ENCODE measurements around the gene DCC. TPM values are rescaled to one million over a fixed set of nuclear protein-coding genes. Genes with fewer than 3 reads are reported as not detected.

DCC gene
- total RNA-seq, 1 donor from 2014 or later: not detected

- DNase-seq (ENCODE audit: low read depth): no peak
These were observed 86.0 kb downstream of the DCC start for GRCh38 chr18:52426041-52426440.

GRCh38 chr18:52426462-52426861 is 86.5 kb downstream of the DCC start:
- DNase-seq (ENCODE audit: low read depth): no peak

DNA sequence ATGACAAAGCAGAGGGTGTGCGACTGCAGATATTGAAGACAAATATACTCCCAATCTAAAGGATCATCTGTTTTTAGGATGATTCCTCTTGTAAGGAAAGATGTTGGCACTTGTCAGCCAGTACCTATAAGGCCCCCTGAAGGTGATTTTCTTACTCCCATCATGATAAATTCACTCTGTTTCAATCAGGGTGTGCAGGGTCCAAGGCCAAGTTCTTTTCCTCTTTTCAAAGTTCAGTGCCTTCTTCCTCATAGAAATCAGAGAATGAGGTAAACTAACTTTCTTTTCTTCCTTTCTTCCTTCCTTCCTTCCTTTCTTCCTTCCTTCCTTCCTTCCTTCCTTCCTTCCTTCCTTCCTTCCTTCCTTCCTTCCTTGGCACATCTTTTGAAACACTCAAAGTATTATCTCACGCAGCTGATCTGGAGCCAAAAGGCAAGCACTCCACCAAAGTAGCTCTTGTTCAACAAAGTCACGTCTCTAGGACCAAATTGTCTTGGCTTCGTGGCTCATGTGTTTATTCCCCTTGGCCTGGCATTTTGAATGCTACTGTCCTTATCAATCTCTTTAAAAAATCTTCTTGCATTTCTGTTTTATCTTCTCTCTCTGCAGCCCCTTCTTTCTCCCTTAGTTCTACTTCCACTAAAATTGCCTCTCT is 87.7 kb downstream of the DCC start:
- no peak for DNase-seq (ENCODE audit: low read depth)

DNA sequence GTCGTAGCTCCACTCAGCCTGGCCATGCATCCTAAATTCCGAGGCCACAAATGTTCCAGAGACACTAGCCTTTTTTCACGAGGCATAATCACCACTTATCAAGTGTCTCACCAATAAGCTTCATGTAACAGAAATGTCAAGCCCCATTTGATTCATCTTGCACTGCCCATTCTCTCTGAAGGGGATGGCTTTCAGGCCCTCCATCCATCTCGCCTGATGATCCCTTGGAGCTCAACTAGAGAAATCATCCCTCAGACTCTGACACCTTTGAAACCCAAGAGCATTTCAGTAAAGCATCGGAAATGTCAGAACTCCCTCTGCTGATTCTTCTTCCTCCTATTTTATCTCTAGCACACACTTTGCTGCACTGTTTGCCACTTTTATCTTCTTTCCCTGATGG is 91.7 kb downstream of the DCC start:
- no peak for DNase-seq (ENCODE audit: low read depth)

- DNase-seq (ENCODE audit: low read depth): no peak
These were observed 93.8 kb downstream of the DCC start for GRCh38 chr18:52433797-52434196.

DNA sequence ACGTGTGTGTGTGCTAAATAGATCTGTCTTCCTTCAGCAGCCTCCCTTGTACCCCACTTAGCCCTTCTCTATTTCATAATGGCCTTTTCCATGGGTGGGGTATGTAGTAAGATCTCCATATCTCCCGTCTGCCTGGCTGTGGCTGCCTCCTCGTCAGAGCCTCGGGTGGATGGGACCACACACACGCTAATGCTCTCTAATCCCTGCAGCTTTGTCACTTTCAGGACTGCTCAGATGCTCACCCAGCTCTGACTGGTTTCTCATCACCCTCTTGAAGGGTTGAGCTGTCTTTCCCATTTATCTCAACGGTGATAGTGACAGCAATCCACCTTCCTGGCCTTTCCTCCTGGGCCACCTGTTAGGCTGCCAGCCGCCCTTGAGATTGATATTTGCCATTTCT is 95.3 kb downstream of the DCC start:
- DNase-seq (ENCODE audit: low read depth): no peak

GRCh38 chr18:52437161-52437560 is 97.2 kb downstream of the DCC start:
- DNase-seq (ENCODE audit: low read depth): no peak

GRCh38 chr18:52439457-52439856 is 99.5 kb downstream of the DCC start:
- no peak for DNase-seq (ENCODE audit: low read depth)

DNA sequence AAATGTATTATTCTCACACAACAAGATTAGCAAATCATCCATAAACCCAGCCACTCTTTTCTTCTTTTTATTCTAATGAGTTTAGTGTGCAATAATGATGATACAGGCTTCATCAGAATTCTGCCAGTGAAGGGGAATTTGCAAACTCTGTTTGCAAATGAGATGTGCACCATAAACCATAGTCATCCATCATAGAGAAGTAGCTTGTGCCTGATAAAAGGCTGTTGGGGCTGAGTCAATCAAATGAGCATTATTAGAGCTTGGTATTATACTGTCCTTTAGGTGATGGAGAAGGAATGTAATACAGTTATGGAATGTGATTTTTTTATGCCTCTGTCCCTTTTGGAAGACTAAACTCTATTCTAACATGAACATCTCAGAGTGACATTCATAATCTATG is 101.8 kb downstream of the DCC start:
- DNase-seq (ENCODE audit: low read depth): no peak

- DNase-seq (ENCODE audit: low read depth): no peak
These were observed 102.7 kb downstream of the DCC start for GRCh38 chr18:52442686-52443085.

GRCh38 chr18:52451256-52451655 is 111.3 kb downstream of the DCC start:
- DNase-seq (ENCODE audit: low read depth): no peak

GRCh38 chr18:52451851-52452250 is 111.9 kb downstream of the DCC start:
- DNase-seq (ENCODE audit: low read depth): no peak

GRCh38 chr18:52452427-52452826 is 112.4 kb downstream of the DCC start:
- no peak for DNase-seq (ENCODE audit: low read depth)

DNA sequence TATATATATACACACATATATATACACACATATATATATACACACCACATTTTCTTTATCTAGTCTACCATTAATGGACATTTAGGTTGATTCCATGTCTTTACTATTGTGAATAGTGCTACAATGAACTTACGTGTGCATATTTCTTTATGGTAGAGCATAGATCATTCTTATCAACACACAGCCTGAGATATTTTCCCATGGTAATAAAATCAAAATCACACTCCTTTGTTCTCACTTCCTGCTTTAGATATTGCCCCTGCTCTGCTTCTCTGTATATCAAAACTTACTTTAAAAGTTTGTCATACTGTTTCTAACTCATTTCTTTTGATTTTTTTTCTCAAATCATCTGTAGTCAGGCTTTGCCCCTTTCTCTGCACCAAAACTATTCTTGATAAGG is 119.9 kb downstream of the DCC start:
- no peak for DNase-seq (ENCODE audit: low read depth)

DNA sequence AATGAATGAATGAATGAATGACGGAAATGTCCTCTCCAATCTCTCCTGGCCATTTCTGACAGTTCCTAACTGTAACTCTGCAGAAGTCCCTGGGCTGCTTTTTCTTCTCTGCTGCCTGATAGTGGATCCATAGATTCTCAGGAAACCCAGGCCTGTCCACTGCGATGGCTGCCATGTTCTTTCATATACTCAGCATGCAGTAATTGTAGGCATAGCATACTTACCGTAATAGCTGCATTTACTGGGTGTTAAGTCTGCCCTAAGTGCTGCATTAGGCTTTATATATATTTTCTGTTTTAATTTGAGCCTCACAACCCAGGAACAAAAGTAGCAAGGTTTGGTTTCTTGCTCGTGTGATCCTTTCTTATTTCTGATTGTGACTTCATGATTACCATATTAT is 122.9 kb downstream of the DCC start:
- DNase-seq (ENCODE audit: low read depth): no peak

GRCh38 chr18:52465391-52465790 is 125.4 kb downstream of the DCC start:
- no peak for DNase-seq (ENCODE audit: low read depth)

DNA sequence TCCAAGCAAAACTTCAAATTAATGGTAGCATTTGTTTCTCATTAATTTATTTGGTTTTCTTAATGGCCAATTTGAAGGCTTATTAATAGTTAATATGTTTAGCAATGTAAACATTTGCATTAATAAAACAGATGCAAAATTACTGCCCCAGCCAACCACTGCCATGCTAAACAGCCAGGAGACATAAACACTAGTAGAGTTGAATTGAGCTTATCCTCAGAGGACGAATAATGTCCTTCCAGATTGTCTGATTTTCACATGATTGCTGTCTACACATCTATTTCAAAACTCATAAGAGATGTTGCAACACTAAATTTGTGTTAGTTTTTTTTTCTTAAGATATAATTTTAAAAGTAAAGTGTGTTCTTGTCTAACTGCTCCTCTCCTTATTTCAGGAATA is 128.5 kb downstream of the DCC start:
- no peak for DNase-seq (ENCODE audit: low read depth)

DNA sequence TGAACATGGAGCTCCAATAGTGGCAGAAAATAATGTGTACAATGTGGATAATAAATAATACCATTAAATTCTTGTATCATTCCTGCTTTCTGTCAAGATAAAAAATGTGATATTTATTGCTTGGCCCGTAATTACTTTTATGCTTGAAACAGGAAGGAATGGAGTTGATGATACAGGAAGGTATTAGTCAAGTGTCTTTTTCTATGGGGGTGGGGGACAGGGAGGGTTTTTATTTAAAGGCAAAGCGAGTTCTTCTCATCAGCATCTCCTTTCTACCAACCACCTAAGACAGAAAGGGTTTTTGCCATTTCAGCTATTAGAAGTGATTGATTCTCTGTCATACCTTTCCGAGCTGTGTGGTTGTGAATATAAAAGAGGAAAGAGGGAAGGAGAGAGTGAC is 135.3 kb downstream of the DCC start:
- no peak for DNase-seq (ENCODE audit: low read depth)

- DNase-seq (ENCODE audit: low read depth): no peak
These were observed 141.1 kb downstream of the DCC start for GRCh38 chr18:52481116-52481515.

GRCh38 chr18:52484977-52485376 is 145.0 kb downstream of the DCC start:
- no peak for DNase-seq (ENCODE audit: low read depth)

GRCh38 chr18:52486052-52486451 is 146.1 kb downstream of the DCC start:
- no peak for DNase-seq (ENCODE audit: low read depth)

- DNase-seq (ENCODE audit: low read depth): no peak
These were observed 149.7 kb downstream of the DCC start for GRCh38 chr18:52489396-52490306.

- no peak for DNase-seq (ENCODE audit: low read depth)
These were observed 156.4 kb downstream of the DCC start for GRCh38 chr18:52496426-52496825.
